Activated CD4-positive, alpha-beta T cell treated with anti-CD3 and anti-CD28 coated beads, Interleukin-2, Interleukin-6, amounts not matched to agents 100 ng/mL and 50 ng/mL, durations not matched to agents 16 hours and 8 hours (primary cell): ENCODE data around the gene HIVEP1.
"Not testable (repeated sequence)": the region's sequence is repeated elsewhere in the genome, so short reads cannot be mapped to it uniquely, and the experiment has no call there.

Experiments used
- DNase-seq: peaks from one replicate; pipeline ENCODE4 v3.0.0-alpha.2; 2020

Gene HIVEP1

DNA sequence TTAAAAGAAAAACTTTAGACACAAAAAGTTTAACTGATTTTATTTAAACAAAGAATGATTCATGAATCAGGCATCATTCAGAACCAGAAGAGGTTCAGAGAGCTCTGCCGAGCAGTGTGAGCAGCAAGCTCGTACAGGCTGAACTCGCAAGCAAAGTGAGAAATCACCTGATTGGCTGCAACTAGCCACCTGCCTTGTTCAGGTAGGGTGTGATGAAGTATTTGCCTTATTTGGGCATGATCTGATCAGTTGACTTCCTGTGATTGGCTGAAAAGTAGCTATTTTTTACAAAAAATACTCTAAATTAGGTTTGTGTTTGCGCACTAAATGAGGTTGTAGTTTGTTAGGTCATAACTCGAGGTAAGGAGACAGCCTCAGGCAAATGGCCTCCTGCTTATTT, 80.7 kb downstream of the HIVEP1 start:
- DNase-seq, result no peak

DNA sequence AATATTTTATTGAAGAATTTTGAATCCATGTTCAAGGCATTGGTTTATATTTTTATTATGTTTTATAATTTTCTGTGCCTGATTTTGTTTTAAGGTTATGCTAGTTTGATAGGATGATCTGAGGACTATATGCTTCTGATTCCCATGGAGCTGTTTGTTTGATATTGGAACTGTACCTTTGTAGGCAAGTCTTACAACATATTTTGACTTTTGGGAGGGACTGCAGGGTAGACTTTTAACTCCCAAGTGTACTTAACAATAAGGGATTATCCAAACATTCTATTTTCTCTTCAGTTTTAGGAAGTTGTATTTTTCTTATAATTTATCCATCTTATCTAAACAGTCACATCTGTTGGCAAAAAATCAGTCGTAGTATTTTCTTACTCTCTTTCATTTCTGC, 82.6 kb downstream of the HIVEP1 start:
- no peak for DNase-seq

DNA sequence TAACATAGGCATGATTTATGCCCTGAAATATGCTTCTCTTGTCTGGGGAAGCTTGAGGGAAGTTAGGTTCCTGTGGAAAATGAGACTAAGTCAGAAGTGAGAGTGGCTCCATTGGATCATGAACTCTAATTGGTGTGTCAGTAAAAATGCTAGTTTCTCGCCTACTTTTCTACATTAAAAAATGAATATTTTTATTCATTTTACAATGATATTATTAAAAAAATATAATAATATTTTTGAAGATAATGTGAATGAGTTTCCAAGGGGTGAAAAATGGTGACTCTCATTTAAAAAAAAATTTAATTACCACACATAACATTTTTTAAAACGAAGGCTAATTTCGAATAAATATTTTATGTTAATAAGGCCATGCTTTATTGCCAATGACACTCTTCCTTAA, 84.2 kb downstream of the HIVEP1 start:
- DNase-seq, result no peak

DNA sequence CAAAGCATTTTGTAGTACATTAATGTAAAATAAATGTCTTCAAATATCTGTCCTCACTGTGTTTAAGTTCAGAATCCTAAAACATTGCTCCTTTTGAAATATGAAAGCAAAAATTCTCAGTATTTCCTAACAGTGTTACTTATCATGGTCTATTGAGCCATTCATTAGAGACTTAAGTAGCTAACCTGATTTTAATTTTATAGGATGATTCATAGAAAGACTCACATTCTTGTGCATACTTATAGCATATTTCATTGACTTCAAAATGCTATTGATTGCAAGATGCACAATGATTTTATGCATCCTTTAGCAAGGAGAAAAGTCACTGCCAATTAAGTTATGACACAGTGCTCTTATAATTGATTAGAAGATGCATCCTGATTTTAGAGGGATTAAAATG, 85.7 kb downstream of the HIVEP1 start:
- no peak for DNase-seq

DNA sequence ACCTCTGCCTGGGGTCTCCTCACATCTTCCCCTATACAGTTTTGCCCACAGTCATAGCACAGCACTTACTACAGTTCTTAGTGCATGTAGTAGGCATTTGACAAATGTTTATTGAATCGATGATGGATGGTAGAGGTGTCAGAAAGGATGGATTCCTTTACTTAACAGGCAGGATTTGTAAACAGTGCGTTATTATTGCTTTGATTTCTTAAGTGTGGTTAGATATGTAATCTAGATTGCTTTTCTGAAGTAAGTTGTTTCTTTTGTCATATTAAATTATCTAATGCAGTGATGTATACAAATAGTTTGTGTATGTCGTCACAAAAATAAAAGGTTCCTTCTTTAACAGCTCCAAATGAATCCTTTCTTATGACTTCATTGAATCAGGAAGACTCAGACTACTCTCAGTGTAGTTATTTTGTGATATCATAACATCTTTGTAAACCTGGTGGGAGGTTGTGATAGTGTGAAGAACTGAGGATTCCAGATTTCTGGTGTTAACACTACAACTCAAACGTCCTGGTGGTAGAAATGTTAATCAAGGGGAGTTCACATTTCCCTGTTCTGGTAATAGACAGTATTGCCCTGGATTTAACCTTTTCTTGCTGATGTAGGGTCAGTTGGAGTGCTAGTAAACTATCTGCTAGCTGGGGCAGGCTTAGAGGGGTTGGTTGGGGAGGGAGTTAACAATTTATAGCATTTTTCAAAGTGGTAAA, 87.7 kb downstream of the HIVEP1 start:
- no peak for DNase-seq

DNA sequence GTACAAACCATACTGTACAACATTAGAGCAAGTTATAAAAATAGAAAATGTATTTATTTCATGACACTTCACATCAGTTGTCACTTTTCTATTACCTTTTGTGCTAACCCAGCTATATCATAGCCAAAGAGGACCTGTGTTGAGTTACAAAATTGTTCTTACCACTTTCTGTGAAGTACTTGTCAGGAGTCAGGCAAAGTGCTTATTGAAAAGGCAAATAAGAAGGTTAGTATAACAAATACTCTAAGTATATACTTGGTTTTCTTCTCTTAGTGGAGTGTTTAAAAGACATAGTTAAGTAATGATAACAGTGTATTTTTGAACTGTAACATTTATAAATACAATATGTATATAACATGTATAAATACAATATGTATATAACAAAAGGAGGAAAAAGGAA, 88.9 kb downstream of the HIVEP1 start:
- no peak for DNase-seq

DNA sequence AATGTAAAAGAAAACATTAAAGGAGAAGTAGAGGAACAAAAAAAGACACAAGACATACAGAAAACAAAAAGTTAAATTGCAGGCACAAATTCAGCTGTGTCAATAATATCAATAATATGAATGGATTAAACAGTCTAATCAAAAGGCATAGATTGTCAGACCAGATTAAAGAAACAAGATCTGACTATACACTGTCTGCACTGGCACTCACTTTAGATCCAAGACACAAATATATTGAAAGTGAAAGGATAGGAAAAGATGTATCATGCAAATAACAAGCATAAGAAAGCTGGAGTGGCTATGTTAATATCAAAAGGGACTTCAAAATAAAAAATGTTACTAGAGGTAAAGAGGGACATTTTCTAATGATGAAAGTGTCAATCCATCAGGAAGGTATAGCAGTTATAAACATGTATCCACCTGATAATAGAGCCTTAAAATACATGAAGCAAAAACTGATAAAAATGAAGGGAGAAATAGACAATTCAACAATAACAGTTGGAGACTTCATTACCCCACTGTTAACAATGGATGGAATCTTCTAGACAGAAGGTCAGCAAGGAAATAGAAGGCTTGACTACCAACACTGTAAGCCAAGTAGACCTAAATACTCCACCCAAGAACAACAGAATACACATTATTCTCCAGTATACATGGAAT, 89.7 kb downstream of the HIVEP1 start:
- no peak for DNase-seq

DNA sequence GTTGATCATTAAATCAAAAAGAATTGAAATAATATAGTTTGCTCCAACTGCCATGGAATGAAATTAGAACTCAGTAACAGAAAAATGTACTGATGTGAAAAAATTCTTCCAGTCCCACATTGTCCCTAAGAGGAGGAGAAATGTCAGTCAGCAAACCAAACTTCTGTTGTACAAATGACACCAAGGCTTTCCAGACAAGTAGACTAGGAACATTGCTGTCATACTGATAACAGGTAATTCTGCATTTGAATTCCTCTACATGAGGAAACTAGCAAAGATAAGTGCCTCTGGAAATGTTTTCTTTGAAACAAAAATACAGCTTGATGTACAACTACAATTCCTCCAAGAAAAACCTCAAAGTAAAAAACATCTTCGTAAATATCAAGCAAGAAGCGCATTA, 90.2 kb downstream of the HIVEP1 start:
- no peak for DNase-seq

DNA sequence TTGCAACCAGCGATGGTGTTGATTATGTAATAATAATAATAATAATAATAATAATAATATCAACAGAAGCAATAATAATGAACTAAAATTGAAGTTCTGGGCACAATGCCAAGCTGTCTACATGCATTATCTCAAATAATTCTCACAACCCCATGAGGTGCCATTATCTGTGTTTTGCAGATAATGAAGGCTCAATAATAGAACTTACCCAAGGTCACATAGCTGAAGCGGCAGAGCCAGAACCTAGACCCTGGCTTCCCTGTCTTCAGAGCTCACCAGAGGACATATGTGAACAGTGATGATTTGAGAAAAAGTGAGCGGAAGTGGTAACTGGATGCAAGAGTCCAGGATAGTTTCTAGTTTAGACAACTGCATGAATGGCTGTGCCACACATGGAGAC, 91.0 kb downstream of the HIVEP1 start:
- DNase-seq, result no peak

DNA sequence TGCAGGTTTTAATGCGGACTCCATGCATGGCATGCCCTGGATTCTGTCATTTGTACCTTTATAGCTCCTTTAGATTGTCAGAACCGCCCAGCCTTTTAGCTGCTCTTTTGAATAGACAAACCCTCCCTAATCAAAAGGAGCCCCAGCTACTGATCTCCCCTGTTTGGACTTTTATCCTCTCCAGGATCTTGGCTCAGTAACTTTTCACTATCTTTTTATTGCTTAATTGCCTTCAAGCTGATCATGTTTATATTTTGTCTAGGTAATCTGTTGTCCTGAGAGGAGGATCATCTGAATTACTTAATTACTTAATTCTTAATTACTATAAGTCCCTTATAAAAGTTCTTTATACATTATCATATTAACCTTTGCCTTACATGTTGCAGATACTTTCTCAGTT, 93.2 kb downstream of the HIVEP1 start:
- DNase-seq, result no peak

DNA sequence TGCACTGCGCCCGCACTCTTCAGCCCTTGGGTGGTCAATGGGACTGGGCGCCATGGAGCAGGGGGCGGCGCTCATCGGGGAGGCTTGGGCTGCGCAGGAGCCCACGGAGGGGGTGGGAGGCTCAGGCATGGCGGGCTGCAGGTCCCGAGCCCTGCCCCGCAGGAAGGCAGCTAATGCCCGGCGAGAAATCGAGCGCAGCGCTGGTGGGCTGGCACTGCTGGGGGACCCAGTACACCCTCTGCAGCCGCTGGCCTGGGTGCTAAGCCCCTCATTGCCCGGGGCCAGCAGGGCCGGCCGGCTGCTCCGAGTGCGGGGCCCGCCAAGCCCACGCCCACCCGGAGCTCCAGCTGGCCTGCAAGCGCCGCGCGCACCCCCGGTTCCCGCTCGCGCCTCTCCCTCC, 96.3 kb downstream of the HIVEP1 start:
- DNase-seq, result not testable (repeated sequence)

DNA sequence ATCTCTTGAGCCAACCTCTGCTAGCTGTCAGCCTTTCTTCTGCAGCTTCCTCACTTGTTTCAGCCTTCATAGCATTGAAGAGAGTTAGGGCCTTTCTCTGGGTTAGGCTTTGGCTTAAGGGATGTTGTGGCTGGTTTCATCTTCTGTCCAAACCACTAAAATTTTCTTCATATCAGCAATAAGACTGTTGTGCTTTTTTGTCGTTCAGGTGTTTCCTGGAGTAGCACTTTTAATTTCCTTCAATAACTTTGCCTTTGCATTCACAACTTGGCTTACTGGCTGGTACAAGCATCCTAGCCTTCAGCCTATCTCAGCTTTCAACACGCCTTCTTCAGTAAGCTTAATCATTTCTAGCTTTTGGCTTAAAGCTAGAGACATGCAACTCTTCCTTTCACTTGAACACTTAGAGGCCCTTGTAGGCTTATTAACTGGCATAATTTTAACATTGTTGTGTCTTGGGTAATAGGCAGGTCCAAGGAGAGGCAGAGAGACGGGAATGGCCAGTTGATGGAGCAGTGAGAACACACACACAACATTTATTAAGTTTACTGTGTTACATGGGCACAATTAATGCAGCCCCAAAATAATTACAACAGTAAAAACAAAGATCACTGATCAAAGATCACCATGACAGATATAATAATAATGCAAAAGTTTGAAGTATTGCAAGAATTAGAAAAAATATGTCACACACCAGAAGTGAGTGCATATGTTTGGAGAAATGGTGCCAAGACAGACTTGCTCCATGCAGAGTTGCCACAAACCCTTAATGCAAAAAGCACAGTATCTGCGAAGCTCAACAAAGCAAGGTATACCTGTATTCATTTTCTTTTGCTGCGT, 98.6 kb downstream of the HIVEP1 start:
- peak; percentile 24 for DNase-seq

DNA sequence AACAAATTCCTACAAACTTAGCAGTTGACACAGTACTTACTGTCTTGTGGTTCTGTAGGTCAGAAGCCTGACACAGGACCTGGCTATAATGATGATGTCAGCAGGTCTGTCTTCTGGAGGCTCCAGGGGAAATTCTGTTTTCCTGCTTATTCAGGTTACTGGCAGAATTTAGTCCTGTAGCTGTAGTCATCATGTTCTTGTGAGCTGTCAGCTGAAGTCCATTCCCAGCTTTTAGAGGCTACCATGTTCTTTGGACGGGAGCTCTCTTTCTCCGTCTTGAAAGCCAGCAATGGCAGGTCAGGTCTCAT, 99.2 kb downstream of the HIVEP1 start:
- DNase-seq, result no peak

DNA sequence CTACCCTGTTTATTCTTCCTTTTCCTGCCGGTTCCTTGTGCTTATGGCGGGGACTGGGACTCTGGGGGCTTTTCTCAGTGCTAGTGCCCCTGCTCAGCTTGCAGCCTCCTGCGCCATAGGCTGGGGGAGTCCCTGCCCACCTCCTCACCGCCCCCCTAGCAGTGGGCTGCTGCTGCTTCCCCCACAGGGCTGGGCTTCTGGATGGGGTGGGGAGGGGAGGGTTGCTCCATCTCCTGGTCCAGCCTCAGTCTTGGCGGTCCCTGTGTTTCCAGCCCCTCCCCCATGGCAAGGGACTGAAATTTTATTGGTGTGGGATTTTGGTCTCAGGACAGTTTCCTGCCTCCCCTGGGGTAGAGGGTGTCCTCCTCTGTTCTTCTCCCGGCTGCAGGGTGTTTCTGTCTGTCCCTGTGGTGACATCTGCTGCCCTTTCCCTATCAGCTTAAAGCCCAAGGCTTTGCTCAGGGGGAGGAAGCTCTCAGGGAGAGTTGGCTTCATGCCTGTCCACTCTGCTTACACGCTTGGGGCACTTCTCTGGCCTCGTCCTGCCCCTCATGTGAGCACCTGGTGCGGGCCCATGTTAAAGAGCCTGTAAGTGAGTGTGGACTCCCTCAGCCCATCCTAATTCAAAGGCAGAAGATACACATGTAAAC, 100.6 kb downstream of the HIVEP1 start:
- no peak for DNase-seq

DNA sequence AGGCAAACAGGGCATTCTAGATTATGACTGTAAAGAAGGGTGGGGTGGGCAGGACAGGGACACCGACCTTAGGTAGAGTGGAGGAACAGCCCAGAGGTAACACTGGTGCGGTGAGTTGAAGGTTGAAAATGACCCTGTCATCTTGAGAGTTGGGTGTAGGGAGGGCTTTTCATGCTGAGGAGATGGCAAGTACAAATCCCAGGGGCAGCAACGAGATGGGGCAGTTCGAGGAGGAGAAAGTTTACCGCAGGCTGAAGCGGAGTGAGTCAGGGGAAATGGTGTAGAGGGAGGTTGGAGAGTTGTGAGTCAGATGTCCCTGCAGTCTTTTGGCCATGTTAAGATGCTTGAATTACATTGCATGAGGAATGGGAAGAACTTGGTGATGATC, 101.1 kb downstream of the HIVEP1 start:
- peak; percentile 45 for DNase-seq

DNA sequence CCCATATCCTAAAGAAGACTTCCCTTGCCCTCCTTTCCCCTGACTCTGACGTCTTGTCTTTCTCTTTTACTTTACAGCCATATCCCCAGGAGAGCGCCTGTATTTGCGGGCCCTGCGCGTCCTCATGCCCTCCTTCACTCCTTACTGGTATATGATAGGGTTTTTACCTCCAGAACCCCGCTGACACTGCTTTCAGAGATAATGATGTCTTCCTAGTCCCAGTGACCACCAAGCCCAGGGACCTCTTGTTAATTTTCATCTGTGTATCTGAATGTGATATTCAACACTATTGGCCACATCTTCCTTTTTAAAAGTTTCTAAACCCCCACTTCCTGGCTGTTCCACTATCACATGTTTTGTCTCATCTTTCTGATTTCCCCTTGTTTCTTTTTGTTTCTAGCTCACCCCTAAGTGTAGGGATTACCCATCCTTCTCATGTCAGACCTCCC, 102.0 kb downstream of the HIVEP1 start:
- DNase-seq, result no peak

DNA sequence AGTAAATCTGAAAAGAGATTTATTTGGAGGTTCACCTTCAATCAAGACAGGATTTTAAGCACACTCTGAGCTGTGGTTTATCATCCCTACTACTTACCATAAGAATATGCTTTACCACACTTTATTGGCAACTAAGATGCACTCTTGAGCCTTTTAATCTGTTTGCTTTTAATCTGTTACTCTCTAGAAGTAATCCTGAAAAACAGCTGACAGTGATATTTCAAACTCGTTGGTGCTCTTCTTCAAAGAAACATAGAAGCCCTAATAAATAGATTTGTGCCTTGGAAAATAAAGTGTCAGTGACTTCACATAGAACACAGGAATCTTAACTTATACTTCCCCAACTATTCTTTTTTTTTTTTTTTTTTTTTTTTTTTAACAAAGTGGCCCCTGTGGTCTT, 102.9 kb downstream of the HIVEP1 start:
- DNase-seq, result no peak

DNA sequence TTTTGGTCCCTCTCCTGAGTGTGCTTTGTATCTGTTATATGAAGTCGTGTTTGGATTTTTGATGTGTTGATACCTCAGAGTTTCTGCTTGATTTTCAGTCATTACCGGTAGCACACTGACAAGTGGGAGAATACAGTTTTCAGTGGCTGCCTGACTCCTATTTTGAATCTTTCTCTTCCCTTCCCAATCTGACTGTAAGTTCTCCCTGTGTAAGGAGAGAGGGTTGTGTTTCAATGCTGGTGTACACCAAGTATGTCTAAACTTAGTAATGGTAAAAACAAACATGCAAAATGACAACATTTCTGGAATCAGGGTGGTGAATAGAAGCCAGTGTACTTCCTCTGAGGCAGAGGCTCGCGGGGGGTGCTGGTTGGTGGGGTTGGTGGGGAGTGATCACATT, 103.4 kb downstream of the HIVEP1 start:
- no peak for DNase-seq

DNA sequence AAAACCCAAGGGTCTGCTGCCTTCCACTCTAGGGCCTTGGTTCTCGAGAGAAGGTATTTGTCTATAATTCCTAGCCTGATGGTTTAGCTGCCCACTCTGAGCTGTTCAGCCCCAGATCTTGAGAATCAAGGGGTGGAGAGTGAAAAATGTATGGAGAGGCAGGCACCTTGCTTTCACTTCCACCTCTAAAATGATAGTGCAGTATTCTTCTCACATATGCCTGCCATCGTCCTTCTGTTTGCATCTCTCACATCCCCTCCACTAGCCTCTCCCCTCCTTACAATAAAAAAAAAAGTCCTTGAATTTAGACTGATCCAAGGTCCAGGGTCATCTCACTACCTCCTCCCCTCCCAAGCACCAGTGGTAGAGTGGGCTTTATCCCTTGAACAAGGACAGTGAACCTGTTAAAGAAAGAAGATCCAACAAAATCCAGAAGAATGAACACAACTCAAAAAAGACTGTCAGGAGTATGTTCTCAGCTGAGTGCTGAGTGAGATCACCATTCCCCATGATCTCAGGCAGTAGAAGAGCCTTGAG, 104.2 kb downstream of the HIVEP1 start:
- no peak for DNase-seq

DNA sequence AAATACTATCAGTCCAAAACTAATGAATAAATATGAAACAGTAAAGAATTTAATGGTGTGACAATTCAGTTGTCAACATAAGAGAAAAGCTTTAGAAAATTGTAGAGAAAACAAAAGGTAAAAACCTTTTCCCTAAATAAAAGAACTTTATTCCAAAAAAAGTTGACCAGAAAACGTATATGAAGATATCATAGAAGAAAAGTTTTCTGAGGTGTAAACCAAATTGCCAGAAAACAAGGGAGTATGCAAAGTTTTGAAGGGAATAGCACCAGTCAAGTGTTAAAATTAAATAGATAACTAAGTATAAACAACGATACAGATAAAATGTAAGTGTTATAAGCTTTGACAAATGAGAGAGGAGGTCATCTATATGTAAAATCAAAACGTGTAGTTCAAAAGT, 104.9 kb downstream of the HIVEP1 start:
- no peak for DNase-seq

DNA sequence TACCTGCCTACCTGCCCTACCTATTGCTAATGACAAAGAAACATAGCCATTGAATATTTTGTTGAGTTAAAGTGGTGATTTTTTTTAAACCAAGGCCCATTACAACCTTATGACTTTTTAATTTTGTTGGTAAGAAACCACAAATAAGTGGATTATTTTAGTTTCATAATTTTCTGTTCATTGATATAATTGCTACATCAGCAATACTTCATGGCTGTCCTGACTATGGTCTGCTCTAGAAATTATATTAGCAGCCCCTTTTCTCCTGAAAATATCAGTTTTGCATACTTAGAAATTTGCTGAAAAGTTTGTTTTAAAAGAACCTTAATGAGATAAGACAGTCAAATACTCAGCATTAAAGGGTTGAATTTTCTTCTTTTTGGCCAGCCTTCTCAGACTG, 106.5 kb downstream of the HIVEP1 start:
- no peak for DNase-seq

DNA sequence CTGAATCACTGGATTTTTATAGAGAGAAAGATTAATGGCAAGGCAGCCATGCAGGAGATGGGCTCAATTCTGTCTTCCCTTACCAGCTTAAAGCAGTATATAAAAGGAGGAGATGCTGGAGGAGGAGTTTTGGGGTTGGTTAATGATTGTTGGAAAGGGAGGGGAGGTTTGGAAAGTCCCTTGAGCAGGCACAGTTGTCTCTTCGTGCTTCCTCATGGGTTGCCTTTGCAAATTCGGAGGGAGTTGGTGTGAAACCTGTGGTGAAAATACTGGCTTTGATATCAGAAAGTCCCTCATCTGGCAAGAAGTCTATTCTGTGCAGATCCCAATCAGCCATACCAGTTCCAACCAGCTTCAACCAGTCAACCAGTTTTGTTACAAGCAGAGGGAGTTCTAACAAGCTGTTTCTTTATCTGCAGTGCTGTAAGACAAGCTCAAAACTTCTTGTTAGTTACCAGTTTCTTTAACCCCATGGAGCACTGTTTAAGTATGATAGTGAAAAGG, 107.0 kb downstream of the HIVEP1 start:
- DNase-seq, result peak; percentile 79

DNA sequence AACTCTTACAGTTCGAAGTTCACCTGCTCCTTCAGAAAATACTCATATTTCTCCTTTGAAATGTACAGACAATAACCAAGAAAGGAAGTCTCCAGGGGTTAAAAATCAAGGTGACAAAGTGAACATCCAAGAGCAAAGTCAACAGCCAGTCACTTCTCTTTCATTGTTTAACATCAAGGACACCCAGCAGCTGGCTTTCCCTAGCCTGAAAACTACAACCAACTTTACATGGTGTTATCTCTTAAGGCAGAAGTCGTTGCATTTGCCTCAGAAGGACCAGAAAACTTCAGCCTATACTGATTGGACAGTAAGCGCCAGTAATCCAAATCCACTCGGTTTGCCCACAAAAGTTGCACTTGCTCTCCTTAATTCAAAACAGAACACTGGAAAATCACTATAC, 113.3 kb downstream of the HIVEP1 start:
- DNase-seq, result no peak
